ENCODE data around the gene RACGAP1. TPM values are rescaled to one million over a fixed set of nuclear protein-coding genes. Genes with fewer than 3 reads are reported as not detected.
A peak's percentile ranks its signal among the peaks of the same experiment; 100 is the strongest.

RACGAP1 gene
- total RNA-seq, 4 donors from 2014 or later: 5.1 to 29.7 (median 8.5) TPM

DNA sequence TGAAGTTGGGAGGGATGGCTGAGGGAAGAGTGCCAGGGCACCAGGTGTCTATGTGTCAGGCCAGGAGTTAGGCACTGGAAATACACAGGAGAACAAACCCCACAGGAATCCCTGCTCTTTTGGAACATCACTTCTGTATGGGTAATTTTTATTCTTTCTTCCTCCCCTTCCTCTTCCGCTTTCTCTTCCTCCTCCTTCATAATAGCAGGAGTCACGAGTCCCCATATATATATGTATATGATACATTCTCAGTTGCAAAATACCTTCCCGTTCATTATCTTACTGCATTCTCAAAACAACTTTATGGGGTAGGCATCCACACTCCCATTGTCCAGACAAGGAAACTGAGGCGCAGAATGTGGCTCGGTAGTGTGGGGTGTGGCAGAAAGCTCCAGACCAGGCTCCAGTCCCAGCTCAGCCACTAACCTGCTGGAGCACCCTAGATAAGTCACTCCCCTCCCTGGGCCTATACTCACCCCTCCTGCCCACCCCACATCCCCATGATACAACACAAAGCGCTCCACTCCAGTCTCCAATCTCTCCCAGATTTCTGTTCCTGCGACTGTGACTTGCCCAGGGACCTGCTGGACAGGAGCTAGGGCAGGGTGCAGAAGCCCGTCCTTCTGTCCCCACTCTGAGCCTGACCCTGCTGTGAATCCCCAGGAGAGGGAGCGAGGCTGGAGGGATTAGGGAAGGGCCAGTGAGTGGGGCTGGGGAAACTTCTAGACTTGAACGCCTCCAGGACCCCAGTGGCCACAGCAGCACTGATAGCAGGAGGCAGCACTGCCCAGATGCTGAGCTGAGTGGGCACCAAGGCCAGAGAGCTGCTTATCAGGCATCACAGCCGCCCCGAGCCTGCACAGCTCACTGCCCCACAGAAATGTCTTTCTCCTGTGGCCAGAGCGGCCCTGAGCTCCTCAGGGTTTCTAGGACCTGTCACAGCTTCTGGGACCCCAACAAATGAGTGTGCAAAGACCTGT is 76.1 kb downstream of the RACGAP1 start:
- no peaks in the 10 kb centered on the region for H3K4me1 ChIP-seq
- no peaks in the 10 kb centered on the region for H3K9me3 ChIP-seq
- H3K36me3 ChIP-seq: no peaks in the 10 kb centered on the region
- no peak overlapping the region for H3K27ac ChIP-seq
- TF ChIP-seq POLR2A (IDR thresholded peaks at IDR 0.05): no peak
- TF ChIP-seq, protein P1, sequence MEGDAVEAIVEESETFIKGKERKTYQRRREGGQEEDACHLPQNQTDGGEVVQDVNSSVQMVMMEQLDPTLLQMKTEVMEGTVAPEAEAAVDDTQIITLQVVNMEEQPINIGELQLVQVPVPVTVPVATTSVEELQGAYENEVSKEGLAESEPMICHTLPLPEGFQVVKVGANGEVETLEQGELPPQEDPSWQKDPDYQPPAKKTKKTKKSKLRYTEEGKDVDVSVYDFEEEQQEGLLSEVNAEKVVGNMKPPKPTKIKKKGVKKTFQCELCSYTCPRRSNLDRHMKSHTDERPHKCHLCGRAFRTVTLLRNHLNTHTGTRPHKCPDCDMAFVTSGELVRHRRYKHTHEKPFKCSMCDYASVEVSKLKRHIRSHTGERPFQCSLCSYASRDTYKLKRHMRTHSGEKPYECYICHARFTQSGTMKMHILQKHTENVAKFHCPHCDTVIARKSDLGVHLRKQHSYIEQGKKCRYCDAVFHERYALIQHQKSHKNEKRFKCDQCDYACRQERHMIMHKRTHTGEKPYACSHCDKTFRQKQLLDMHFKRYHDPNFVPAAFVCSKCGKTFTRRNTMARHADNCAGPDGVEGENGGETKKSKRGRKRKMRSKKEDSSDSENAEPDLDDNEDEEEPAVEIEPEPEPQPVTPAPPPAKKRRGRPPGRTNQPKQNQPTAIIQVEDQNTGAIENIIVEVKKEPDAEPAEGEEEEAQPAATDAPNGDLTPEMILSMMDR (IDR thresholded peaks at IDR 0.05): no peak
- DNase-seq: peak in 1 of 3 donors; percentile 23
- H3K4me3 ChIP-seq: no peak overlapping the region
- no peaks in the 10 kb centered on the region for H3K27me3 ChIP-seq

DNA sequence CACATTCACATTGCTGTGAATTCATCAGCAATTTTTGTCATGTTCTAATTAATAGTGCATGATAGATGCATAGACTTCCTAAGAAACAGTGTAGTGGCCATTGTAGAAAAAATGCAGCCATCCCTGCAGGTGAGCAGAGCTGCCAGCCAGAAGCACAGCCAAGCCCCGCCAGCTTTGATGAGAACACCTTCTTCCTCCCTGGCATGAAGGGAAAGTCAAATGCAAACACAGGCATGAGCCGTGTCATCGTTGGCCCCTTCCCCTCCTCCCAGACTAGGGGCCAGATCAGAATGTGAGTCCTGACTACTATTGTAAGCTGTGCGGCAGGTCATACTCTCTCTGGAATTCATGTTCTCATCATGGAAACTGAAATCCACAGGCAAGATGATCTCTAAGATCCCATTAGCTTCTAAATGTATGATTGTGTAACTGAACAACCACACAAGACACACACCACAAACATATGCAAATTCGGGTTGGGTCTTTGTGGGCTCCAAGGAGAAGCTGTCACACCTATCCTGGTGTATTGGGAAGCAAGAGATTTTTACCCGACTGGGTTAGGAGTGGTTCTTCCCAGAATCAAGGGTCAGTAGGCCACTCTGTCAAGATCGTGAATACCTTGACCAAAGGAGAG is 77.6 kb downstream of the RACGAP1 start:
- peak in 1 of 3 donors; percentile 22 for DNase-seq
- Histone ChIP-seq H3K27ac (no peak overlapping the region), H3K4me3 (no peak overlapping the region), H3K36me3 (no peaks in the 10 kb centered on the region), H3K4me1 (no peaks in the 10 kb centered on the region), H3K9me3 (no peaks in the 10 kb centered on the region), H3K27me3 (no peaks in the 10 kb centered on the region)
- TF ChIP-seq, protein P1 (IDR thresholded peaks at IDR 0.05): no peak
- TF ChIP-seq POLR2A (IDR thresholded peaks at IDR 0.05): no peak

DNA sequence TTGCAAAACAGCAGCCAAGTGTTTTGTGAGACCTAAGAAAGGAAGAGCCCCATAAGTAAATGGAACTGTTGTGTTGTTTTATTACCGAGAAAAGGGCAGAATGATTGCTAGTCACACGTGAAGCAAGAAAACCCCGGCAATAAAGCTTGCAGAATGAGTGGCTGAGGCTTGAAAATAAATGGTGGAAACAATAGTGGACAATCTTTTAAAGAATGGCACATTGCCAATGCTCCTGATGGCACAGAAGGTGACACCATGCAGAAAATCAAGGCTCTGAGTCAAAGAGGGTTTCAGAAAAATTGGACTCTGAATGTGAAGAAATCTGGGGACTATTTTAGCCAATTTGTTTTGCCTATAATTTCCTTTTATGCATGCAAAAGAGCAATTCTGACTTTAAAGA is 78.8 kb downstream of the RACGAP1 start:
- Histone ChIP-seq H3K9me3 (no peaks in the 10 kb centered on the region), H3K4me1 (no peaks in the 10 kb centered on the region), H3K36me3 (no peaks in the 10 kb centered on the region), H3K27me3 (no peaks in the 10 kb centered on the region), H3K27ac (no peak overlapping the region), H3K4me3 (no peak overlapping the region)
- no peak for DNase-seq
- TF ChIP-seq POLR2A (IDR thresholded peaks at IDR 0.05): no peak
- TF ChIP-seq, protein P1 (IDR thresholded peaks at IDR 0.05): no peak

DNA sequence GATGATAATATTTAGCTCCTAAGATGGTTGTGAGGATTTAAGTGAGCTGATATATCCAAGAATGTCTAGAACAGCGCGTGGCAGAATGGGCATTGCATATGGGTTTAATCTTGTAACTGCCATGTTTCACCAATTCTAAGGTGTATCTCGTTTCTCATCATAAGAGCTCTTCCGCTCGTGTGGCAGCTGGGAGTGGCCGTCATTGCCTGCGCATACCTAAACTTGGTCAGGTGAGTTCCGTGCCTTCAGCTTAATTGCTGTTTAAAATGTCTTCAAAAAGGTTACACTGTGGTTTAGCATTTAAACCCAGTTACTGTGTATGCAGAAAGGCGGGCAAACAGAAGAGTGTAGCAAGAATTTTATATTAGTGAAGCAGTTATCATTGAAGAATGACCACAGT is 79.2 kb downstream of the RACGAP1 start:
- DNase-seq: peak in 1 of 3 donors; percentile 46
- no peaks in the 10 kb centered on the region for H3K4me1 ChIP-seq
- H3K9me3 ChIP-seq: no peaks in the 10 kb centered on the region
- TF ChIP-seq POLR2A (IDR thresholded peaks at IDR 0.05): no peak
- TF ChIP-seq, protein P1 (IDR thresholded peaks at IDR 0.05): no peak
- no peaks in the 10 kb centered on the region for H3K36me3 ChIP-seq
- H3K27ac ChIP-seq: no peak overlapping the region
- H3K27me3 ChIP-seq: no peaks in the 10 kb centered on the region
- no peak overlapping the region for H3K4me3 ChIP-seq

DNA sequence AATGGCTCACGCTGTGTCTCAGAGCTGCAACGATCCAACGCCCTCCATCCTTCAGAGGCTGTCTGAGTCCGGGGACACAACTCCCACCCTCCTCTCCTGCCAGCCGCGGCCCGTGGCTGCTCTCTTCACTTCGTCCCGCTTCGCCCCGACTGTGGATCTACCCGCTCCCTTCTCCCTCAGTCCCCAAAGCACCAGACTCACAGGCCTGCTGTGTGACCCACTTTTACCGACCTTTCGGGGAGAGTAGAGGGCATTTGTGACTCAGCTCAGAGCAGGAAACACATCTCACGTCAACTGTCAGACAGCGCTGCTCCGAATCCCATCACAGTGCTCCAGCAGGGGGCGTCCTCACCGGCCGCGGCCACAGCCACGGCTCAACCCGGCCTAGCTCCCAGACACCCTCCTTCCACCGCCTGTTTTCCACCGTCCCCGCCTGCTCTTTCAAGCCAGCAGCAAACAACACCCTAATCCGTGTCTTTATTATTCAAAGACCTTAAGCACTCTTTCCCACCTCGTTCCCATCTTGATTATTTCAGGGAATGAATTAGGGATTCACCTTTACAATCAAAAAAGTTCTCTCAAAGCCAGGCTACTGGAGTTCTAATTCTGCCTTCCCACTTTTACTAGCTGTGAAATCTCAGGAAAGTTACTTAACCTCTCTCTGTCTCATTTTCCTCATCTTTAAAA is 79.8 kb downstream of the RACGAP1 start:
- Histone ChIP-seq H3K36me3 (no peaks in the 10 kb centered on the region), H3K4me3 (peak overlapping the region in 3 of 4 donors; percentile 15 to 36 (median 30)), H3K27me3 (no peaks in the 10 kb centered on the region), H3K9me3 (no peaks in the 10 kb centered on the region), H3K4me1 (no peaks in the 10 kb centered on the region), H3K27ac (no peak overlapping the region)
- DNase-seq: peak; percentile 59 to 90 (median 87)
- no peak for TF ChIP-seq POLR2A (IDR thresholded peaks at IDR 0.05)
- TF ChIP-seq, protein P1 (IDR thresholded peaks at IDR 0.05): peak; percentile 26 to 86 (median 72)
